Umbilical cord (tissue), 2 donors: ENCODE measurements around the gene APOBEC3A. TPM values are rescaled to one million over a fixed set of nuclear protein-coding genes. Genes with fewer than 3 reads are reported as not detected.
"Not testable (repeated sequence)": the region's sequence is repeated elsewhere in the genome, so short reads cannot be mapped to it uniquely, and the experiment has no call there.

ENCODE experiments used
- DNase-seq: peaks from one replicate; pipeline ENCODE4 v3.0.0-alpha.2; 2015; ENCODE audit warnings: low spot score
- total RNA-seq: library from RNA; depleted of rRNA; stranded (reverse); fragments of >200 nt; gene quantifications from one replicate; pipeline ENCODE4 v1.2.3, GENCODE V29; 2014; ENCODE audit warnings: low replicate concordance; ENCODE audit not compliant: insufficient read depth

The APOBEC3A gene
- total RNA-seq, 1 donor from 2014 or later, result 16.6 TPM

GRCh38 chr22:38958651-38958943, 1.2 kb downstream of the APOBEC3A start:
- DNase-seq, result not testable (repeated sequence)

- DNase-seq, result no peak
These were observed 2.2 kb downstream of the APOBEC3A start for GRCh38 chr22:38959590-38959989.

- not testable (repeated sequence) for DNase-seq
These were observed 3.3 kb downstream of the APOBEC3A start for GRCh38 chr22:38960673-38961072.

GRCh38 chr22:38963291-38963738, 5.9 kb downstream of the APOBEC3A start:
- DNase-seq, result not testable (repeated sequence)

- DNase-seq, result peak; percentile 21
These were observed 6.5 kb downstream of the APOBEC3A start for GRCh38 chr22:38963872-38964271.

GRCh38 chr22:38964306-38964705, 6.9 kb downstream of the APOBEC3A start:
- no peak for DNase-seq

GRCh38 chr22:38964989-38965388, 7.6 kb downstream of the APOBEC3A start:
- DNase-seq, result no peak

- no peak for DNase-seq
These were observed 8.4 kb downstream of the APOBEC3A start for GRCh38 chr22:38965614-38966379.

- no peak for DNase-seq
These were observed 8.9 kb downstream of the APOBEC3A start for GRCh38 chr22:38966380-38966702.

GRCh38 chr22:38966942-38967341, 9.5 kb downstream of the APOBEC3A start:
- DNase-seq, result no peak

GRCh38 chr22:38967451-38968450, 10.3 kb downstream of the APOBEC3A start:
- DNase-seq, result no peak

GRCh38 chr22:38968801-38969200, 11.4 kb downstream of the APOBEC3A start:
- DNase-seq, result no peak

- DNase-seq, result no peak
These were observed 13.1 kb downstream of the APOBEC3A start for GRCh38 chr22:38970551-38970950.

- DNase-seq, result no peak
These were observed 13.8 kb downstream of the APOBEC3A start for GRCh38 chr22:38971202-38971601.

- DNase-seq, result no peak
These were observed 14.4 kb downstream of the APOBEC3A start for GRCh38 chr22:38971791-38972190.

GRCh38 chr22:38972558-38972957, 15.1 kb downstream of the APOBEC3A start:
- DNase-seq, result no peak

GRCh38 chr22:38973289-38974169, 16.1 kb downstream of the APOBEC3A start:
- no peak for DNase-seq

GRCh38 chr22:38974170-38974825, 16.9 kb downstream of the APOBEC3A start:
- no peak for DNase-seq

GRCh38 chr22:38974826-38975175, 17.4 kb downstream of the APOBEC3A start:
- DNase-seq, result no peak

GRCh38 chr22:38977289-38977688, 19.9 kb downstream of the APOBEC3A start:
- not testable (repeated sequence) for DNase-seq

GRCh38 chr22:38980587-38980986, 23.2 kb downstream of the APOBEC3A start:
- not testable (repeated sequence) for DNase-seq
